Stimulated activated naive CD4-positive, alpha-beta T cell treated with Interleukin-2 at 50 U/mL for 16 hours (primary cell): ENCODE measurements around the gene LPAR1.

ENCODE experiments used
- DNase-seq: peaks from one replicate; lab custom pipeline; 2025; lab: John Stamatoyannopoulos, UW

LPAR1 gene

DNA sequence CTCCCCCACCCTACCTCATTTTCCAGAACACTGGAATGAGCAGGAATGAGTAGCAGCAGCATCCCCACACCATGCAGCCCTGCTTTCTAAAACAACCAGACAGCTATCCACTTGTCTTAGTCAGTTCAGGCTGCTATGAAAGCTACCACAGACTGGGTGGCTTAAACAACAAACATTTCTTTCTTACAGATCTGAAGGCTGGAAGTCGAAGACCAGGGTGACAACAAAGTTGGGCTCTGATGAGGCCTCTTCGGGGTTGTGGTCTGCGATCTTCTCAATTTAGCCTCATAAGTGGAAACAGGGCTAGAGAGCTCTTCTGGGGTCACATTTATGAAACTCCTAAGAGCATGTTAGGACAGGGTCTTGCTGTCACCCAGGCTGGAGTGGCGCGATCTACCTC lies 38.9 kb downstream of the LPAR1 start:
- DNase-seq: no peak

- no peak for DNase-seq
Observed at GRCh38 chr9:110997847-110998246, 40.4 kb downstream of the LPAR1 start.

- DNase-seq: no peak
Observed at GRCh38 chr9:110996436-110997220, 41.6 kb downstream of the LPAR1 start.

- DNase-seq: no peak
Observed at GRCh38 chr9:110995420-110996340, 42.6 kb downstream of the LPAR1 start.

DNA sequence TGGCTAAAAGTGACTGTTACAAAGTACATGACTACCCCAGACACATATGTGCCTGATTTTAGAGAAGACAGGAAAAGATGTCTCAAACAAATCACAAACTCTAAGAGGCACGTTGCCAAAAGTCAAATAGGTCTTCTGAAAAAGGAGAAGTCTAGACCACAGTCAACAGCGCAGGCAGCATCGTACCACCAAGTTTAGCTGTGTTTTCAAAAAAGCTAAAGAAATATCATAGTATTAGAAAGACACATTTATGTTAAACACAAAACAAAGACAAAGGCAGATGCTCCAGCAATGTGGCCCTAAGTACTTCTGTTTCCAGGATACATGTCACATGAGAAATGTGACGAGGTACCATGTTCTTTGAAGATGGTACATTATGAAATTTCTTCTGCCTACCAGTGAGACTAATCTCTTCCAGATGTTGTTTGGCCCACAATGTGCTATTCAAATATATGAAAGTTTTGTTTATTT lies 43.5 kb downstream of the LPAR1 start:
- no peak for DNase-seq

DNA sequence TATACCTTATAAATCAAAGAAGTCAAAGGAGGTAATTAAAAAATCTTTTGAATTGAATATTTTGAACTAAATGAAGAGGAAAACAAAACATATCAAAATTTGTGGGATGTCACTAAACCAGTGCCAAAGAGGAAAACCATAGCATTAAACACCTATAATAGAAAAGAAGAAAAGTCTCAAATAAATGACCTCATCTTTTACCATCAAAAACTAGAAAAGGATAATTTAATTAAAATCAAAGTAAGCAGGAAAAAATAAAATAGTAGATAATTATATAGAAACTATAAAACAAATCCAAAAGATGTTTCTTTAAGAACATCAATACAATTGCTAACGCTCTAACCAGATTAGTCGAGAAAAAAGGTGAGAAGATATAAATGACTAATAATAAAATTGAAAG lies 47.8 kb downstream of the LPAR1 start:
- no peak for DNase-seq

- no peak for DNase-seq
Observed at GRCh38 chr9:110986529-110986928, 51.7 kb downstream of the LPAR1 start.

DNA sequence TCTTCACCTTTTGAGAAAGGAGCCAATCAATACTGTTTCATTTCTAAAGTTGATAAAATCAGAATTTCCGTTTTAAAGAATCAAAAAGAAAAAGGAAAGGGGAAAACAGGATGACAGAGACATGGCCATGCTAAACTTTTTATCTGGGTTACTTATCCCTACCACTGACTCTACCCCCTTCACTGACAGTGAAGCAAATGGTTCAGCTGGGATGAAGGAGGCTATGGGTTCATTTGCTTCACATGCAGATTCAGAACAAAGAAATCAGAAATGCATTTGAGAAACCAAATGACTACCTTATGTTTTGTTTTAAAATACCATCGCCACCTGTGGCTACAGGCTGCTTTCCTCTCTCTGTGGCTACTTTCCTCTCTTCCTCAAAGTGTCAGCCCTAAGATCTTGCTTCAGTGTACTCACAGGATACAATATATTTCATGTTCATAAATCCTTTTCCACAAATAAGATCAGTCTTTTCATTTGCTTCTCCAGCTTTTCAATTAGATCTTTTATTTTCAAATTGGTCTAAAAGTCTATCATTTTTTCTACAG lies 53.3 kb downstream of the LPAR1 start:
- DNase-seq: no peak

GRCh38 chr9:110980261-110980660 lies 58.0 kb downstream of the LPAR1 start:
- DNase-seq: no peak

DNA sequence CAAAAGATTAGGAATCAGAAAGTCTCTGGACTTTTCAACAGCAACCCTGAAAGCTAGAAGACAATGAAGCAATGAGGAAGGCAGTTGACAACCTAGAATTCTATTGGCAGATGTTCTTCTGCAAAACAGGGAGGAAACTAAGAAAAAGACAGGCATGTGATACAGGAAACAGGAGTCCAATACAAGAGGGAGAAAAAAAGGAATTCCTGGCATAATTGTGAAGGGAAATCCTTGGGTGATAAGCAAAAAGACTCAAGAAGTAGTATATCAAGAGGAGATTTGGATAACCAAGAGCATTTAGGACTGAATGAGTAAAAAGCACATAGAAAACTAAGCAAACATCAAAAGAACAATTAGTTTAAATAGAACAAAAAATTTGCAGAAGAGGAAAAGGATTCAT lies 58.6 kb downstream of the LPAR1 start:
- no peak for DNase-seq

DNA sequence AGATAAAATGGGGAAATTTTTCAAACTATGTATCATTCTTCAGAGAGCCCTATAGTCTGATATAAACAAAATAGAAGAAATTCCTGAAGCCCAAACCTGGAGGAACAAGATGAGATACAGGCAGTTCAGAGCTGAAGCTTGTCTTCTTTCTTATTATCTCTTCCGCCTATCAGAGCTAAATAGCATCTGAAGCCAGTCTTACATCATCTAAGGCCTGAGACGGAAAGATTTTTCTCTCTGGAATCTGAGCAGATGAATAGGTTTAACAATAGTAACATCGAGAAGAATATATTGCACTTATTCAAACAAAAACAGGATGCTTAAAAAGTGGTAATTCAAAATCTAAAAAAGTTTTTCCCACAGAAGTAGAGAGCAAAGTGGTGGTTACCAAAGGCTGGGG lies 59.8 kb downstream of the LPAR1 start:
- no peak for DNase-seq

GRCh38 chr9:110977259-110977709 lies 61.0 kb downstream of the LPAR1 start:
- DNase-seq: no peak

DNA sequence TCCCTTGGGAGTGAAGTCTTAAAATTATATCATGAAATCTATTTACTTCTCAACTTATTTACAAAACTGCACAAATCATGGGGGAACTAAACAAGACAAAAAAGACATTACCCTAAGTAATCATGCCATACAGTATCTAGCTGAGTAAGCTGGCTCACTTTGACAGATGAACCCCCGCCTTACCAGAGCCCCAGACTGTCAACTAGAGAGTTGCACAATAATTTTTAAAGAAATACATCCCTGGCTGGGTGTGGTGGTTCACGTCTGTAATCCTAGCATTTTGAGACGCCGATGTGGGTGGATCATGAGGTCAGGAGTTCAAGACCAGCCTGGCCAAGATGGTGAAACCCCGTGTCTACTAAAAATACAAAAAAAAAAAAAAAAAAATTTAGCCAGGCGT lies 62.3 kb downstream of the LPAR1 start:
- no peak for DNase-seq

GRCh38 chr9:110975278-110975677 lies 63.0 kb downstream of the LPAR1 start:
- DNase-seq: no peak

DNA sequence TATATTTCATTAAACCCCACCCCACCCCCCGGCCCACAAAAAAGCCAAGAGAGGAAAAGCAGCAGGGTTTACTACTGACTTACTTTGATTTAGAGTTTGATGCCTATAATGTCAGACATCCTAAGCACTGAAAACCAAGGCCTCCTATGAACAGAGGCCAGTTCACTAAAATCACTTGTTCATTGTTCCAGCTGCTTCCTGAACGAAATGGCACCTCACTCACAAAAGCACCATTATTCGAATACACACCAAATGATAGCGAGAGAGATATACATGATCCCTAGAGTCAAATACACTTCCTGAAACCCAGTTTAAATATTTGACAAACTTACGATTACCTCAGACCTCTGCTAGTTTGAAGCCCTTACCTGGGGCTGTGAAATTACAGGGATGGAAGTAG lies 66.6 kb downstream of the LPAR1 start:
- DNase-seq: no peak

DNA sequence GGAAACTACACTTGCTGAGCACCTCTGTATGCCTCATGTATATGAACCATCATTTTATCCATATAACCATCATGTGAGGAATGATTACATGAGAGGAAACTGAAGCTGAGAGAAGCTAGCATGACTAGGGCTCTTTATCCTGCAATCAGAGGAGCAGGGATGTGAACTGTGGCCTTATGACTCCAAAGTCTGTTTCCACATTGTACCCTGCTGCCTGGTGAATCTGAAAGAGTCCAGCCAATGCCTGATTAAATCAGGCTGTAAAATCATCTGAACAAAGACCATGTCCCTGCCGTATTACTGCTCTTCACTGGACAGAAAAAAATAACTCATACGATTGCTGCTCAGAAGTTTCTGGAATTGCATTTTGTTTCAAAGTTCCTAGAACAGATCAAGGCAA lies 67.0 kb downstream of the LPAR1 start:
- no peak for DNase-seq

DNA sequence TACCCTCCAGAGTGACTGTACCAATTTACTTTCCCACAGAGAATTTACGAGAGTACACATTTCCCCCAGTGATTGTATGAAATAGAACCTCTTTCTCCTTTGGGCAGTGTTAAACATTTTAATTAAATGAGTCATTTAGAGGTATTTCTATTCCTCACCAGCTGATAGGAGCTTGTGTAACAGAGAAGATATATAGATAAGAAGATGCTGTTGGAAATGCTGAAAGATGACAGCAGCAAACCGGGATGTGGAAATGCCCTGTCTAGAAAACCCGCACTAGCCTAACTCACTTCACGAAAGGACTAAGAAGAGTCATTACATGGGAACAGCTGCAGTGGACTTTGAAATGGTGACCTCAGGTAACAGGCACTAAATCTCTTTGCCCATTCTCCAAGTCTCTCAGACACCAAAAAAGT lies 68.3 kb downstream of the LPAR1 start:
- DNase-seq: no peak

- no peak for DNase-seq
Observed at GRCh38 chr9:110968096-110968495, 70.2 kb downstream of the LPAR1 start.

DNA sequence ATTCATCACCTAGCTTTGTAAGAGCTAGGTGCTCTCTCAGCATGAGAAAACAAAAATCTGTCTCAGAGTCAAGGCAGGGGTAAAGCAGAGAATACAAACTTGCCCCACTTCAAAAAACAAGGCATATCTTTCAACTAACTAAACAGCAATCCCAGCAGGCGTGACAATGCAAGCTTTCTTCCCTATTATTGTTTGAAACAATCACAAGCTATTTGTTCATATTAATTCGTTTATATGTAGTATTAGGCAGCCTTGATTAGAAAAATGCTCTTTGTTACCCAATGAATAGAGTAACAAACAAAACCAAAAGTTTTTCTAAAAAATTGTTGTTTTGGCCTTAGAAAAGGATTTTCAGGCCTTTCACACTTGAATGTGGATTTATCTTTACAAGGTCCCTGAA lies 71.1 kb downstream of the LPAR1 start:
- no peak for DNase-seq

- DNase-seq: no peak
Observed at GRCh38 chr9:110960288-110960687, 78.0 kb downstream of the LPAR1 start.

GRCh38 chr9:110958847-110959246 lies 79.4 kb downstream of the LPAR1 start:
- DNase-seq: no peak

GRCh38 chr9:110954822-110955291 lies 83.4 kb downstream of the LPAR1 start:
- DNase-seq: no peak

DNA sequence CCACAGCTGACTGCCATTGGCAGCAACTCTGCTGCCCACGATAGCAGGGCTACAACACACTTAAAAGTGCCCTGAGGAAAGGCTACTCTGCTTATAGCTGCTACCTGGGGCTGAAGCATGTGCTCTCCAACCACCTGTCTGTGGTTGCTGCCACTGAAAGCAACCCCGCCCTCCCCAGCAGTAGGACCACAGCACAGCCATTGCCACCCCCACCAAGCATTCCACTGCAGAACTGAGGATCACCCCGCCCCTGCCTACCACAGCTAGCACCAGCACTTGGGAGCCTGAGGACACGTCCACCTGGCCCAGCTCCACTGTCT lies 85.8 kb downstream of the LPAR1 start:
- no peak for DNase-seq
